DND-41 (cell line): ENCODE measurements around the gene JAK1.

ENCODE experiments used
- ATAC-seq: fragments of 200-7000 bp; cut with Tn5 transposase; 3 replicates; pipeline ENCODE4 v1.9.1; 2021; ENCODE audit warnings: low read depth; ENCODE audit not compliant: insufficient read depth
- DNase-seq: peaks from one replicate; pipeline ENCODE4 v3.0.0-alpha.2; 2020
- H2AFZ ChIP-seq: 2 replicates; pipeline ENCODE4 v1.6.0; 2012; ENCODE audit warnings: low read depth, low read length
- H3K27ac ChIP-seq: 2 replicates; pipeline ENCODE4 v1.5.1; 2012; ENCODE audit warnings: low read length, inconsistent platforms
- H3K27me3 ChIP-seq: fragments of 200-600 bp; sonication (generic); 2 replicates; pipeline ENCODE4 v1.6.0; 2012; ENCODE audit warnings: low read length, mild to moderate bottlenecking, inconsistent platforms; ENCODE audit not compliant: insufficient read depth, poor library complexity
- H3K36me3 ChIP-seq: 2 replicates; pipeline ENCODE4 v1.5.1; 2012; ENCODE audit warnings: low read length, inconsistent platforms; ENCODE audit not compliant: insufficient read depth
- H3K4me1 ChIP-seq: 2 replicates; pipeline ENCODE4 v1.5.1; 2012; ENCODE audit warnings: mild to moderate bottlenecking, low read length; ENCODE audit not compliant: insufficient read depth
- H3K4me2 ChIP-seq: 2 replicates; pipeline ENCODE4 v1.6.0; 2012; ENCODE audit warnings: mild to moderate bottlenecking, moderate library complexity, low read length, inconsistent platforms; ENCODE audit not compliant: insufficient read depth
- H3K4me3 ChIP-seq, 2 experiments: fragments of 200-600 bp in 1 of 2; shearing (Covaris generic) in 1 of 2; 2 replicates each; pipeline ENCODE4 v1.5.1; 2012 to 2016; ENCODE audit warnings: inconsistent platforms in 2 of 2, low read length in 2 of 2, mild to moderate bottlenecking in 2 of 2, low read depth in 1 of 2, moderate library complexity in 1 of 2
- H3K79me2 ChIP-seq: 2 replicates; pipeline ENCODE4 v1.6.0; 2012; ENCODE audit warnings: low read length, inconsistent platforms; ENCODE audit not compliant: insufficient read depth
- H3K9ac ChIP-seq: 2 replicates; pipeline ENCODE4 v1.6.0; 2012; ENCODE audit warnings: low read depth, mild to moderate bottlenecking, inconsistent platforms, low read length, moderate library complexity
- H3K9me3 ChIP-seq: 2 replicates; pipeline ENCODE4 v1.5.1; 2012; ENCODE audit warnings: low read length, moderate library complexity, mild to moderate bottlenecking, inconsistent platforms; ENCODE audit not compliant: insufficient read depth, severe bottlenecking
- H4K20me1 ChIP-seq: 2 replicates; pipeline ENCODE4 v1.6.0; 2012; ENCODE audit warnings: low read length; ENCODE audit not compliant: insufficient read depth
- EZH2 ChIP-seq: IDR thresholded peaks from 3 replicates; pipeline ENCODE4 v1.6.1; 2012; ENCODE audit warnings: borderline replicate concordance, low read depth, mild to moderate bottlenecking, moderate library complexity, low read length, inconsistent platforms; ENCODE audit not compliant: severe bottlenecking
- TF ChIP-seq, protein P1 (sequence below): IDR thresholded peaks from 2 replicates; pipeline ENCODE4 v1.5.1; 2012; ENCODE audit warnings: borderline replicate concordance, low read length, moderate library complexity, mild to moderate bottlenecking; ENCODE audit not compliant: poor library complexity, severe bottlenecking; ENCODE audit errors: extremely low read depth

Gene JAK1

DNA sequence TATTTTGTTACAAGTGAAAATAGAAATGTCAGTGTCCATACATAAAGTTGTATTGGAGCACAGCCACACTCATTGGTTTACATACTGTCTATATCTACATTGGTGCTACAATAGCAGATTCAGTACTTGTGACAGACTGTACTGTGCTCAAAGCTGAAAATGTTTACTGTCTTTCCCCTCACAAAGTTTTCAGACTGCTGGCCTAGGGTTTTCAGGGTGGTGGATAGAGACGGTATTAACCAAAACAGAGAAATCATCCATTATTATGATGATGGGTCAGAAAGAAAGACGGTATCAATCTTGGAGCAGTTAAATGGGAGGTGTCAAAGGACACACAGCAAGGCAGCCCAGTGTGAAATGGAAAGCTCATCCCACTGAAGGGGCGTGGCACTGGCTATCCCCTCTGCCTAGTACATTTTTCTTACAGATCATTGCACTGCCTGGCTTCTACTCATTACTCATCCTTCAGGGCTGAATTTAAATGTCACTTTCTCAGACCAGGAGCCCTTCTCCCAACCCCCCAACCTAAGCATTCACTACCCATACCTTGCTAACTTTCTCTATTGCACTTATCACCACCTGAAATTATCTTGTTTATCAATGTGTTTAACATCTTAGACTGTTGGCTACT lies 10.2 kb downstream of the JAK1 start:
- Histone ChIP-seq H3K27me3 (no peaks in the 10 kb centered on the region), H3K4me2 (no peak overlapping the region), H4K20me1 (peaks cover 77% of the 10 kb centered on the region), H3K4me1 (peaks cover 16% of the 10 kb centered on the region), H3K4me3 (no peak overlapping the region), H3K9ac (no peak overlapping the region), H3K9me3 (no peaks in the 10 kb centered on the region), H3K79me2 (peaks cover 94% of the 10 kb centered on the region), H3K27ac (no peak overlapping the region), H2AFZ (no peak overlapping the region), H3K36me3 (no peaks in the 10 kb centered on the region)
- ATAC-seq (no peak), DNase-seq (no peak)
- TF ChIP-seq, protein P1, sequence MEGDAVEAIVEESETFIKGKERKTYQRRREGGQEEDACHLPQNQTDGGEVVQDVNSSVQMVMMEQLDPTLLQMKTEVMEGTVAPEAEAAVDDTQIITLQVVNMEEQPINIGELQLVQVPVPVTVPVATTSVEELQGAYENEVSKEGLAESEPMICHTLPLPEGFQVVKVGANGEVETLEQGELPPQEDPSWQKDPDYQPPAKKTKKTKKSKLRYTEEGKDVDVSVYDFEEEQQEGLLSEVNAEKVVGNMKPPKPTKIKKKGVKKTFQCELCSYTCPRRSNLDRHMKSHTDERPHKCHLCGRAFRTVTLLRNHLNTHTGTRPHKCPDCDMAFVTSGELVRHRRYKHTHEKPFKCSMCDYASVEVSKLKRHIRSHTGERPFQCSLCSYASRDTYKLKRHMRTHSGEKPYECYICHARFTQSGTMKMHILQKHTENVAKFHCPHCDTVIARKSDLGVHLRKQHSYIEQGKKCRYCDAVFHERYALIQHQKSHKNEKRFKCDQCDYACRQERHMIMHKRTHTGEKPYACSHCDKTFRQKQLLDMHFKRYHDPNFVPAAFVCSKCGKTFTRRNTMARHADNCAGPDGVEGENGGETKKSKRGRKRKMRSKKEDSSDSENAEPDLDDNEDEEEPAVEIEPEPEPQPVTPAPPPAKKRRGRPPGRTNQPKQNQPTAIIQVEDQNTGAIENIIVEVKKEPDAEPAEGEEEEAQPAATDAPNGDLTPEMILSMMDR, result no peak
- TF ChIP-seq EZH2, result no peak

DNA sequence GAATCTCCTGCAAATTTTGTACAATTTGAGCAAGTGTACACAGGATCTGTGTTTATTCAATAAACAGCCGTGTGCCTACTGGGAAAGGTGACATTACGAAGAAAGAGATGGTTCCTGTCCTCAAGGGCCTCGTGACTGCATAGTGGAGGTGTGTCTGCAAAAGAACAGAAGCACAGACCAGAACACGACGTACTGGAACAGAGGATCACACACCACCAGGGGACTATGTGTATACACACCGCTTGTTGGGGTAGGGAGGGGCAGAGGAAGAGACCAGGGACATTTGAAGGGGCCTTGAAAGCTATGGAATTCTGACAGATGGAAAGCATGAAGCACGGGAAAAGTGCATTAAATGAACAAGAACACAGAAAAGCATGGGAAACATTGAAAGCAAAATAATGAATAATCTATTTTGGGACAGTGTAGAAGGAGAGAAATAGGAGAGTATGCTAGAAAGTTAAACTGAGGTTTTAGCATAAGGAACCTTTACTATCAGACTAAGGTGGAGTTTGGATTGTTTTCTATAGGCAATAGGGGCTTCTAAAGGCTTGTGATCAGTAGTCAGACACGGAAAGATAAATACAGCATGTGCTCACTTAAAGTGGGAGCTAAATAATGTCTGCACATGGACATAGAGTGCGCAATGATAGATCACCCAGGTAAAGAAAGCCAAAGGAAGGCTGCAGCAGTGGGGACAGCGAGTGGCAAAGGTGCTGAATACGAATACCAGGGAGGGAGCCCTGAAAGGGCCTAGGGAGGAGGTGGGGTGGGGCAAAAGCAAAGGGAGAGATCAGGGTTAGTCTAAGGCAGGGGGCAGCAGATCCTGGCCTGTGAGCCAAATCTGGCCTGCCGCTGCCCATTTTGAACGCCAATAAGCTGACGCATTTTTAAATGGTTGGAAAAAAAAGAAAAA lies 11.0 kb downstream of the JAK1 start:
- no peak for DNase-seq
- H3K9ac ChIP-seq, result no peak overlapping the region
- peaks cover 16% of the 10 kb centered on the region for H3K4me1 ChIP-seq
- no peak overlapping the region for H3K4me2 ChIP-seq
- H2AFZ ChIP-seq, result no peak overlapping the region
- H4K20me1 ChIP-seq, result peaks cover 77% of the 10 kb centered on the region
- H3K9me3 ChIP-seq, result no peaks in the 10 kb centered on the region
- ATAC-seq, result no peak
- no peaks in the 10 kb centered on the region for H3K27me3 ChIP-seq
- no peak overlapping the region for H3K27ac ChIP-seq
- peaks cover 94% of the 10 kb centered on the region for H3K79me2 ChIP-seq
- no peak overlapping the region for H3K4me3 ChIP-seq
- TF ChIP-seq EZH2, result no peak
- TF ChIP-seq, protein P1, result no peak
- H3K36me3 ChIP-seq, result no peaks in the 10 kb centered on the region

DNA sequence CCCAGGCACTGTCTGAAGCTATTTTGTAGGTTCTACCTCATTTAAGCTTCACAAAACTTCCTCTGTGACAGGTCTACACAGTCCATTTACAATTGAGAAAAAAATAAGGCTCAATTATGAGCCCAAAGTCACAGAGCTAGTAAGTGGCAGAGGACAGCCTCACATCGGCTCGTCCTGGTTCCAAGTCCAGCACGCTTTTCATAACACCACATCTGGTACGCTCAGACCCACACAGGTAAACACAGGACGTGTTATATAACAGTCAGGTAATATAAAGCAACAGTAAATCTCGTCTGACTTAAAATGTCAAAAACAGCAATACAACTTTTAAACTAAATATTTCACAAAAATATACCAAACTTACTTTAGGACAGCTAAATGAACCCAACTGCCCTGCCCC lies 13.1 kb downstream of the JAK1 start:
- Histone ChIP-seq H3K9ac (no peak overlapping the region), H3K4me2 (no peak overlapping the region), H3K27me3 (no peaks in the 10 kb centered on the region), H3K79me2 (peaks cover 92% of the 10 kb centered on the region), H4K20me1 (peaks cover 76% of the 10 kb centered on the region), H3K9me3 (no peaks in the 10 kb centered on the region), H2AFZ (no peak overlapping the region), H3K4me1 (peaks cover 24% of the 10 kb centered on the region), H3K27ac (no peak overlapping the region), H3K4me3 (no peak overlapping the region), H3K36me3 (no peaks in the 10 kb centered on the region)
- DNase-seq (no peak), ATAC-seq (no peak)
- TF ChIP-seq, protein P1, result no peak
- TF ChIP-seq EZH2, result no peak
